Cardiac fibroblast (primary cell): ENCODE results near the gene FLT4.
"Not testable (repeated sequence)": the region's sequence is repeated elsewhere in the genome, so short reads cannot be mapped to it uniquely, and the experiment has no call there.

Source experiments
- DNase-seq, 2 donors: peaks; one replicate each; pipeline versions ENCODE4 v3.0.0 to v3.0.0-alpha.2; 2010; ENCODE audit warnings: low read depth in 2 of 2
- H3K4me3 ChIP-seq, 2 donors: replicated peaks in 1 of 2; 1 replicate in 1 of 2; 2 replicates in 1 of 2; pipeline ENCODE4 v1.5.1; 2011; ENCODE audit warnings: low read depth in 2 of 2, low read length in 2 of 2, mild to moderate bottlenecking in 2 of 2, moderate library complexity in 1 of 2
- TF ChIP-seq, protein P1 (sequence below): IDR thresholded peaks from one replicate; pipeline ENCODE4 v1.5.1; 2011; ENCODE audit warnings: low read depth, mild to moderate bottlenecking, low read length, inconsistent platforms

FLT4 gene

DNA sequence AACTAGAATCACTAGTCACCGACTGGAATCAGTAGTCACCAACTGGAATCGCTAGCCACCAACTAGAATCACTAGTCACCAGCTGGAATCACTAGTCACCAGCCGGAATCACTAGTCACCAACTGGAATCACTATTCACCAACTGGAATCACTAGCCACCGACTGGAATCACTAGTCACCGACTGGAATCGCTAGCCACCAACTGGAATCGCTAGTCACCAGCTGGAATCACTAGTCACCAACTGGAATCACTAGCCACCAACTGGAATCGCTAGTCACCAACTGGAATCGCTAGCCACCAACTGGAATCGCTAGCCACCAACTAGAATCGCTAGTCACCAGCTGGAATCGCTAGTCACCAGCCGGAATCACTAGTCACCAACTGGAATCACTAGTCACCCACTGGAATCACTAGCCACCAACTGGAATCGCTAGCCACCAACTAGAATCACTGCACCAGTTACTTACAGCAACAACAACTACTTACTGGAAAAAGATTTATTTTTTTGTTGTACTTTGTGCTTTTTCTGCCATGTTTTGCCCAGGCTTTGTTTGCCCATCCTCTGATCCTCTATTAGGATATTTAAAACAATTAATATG, 25.7 kb upstream of the FLT4 start:
- TF ChIP-seq, protein P1, sequence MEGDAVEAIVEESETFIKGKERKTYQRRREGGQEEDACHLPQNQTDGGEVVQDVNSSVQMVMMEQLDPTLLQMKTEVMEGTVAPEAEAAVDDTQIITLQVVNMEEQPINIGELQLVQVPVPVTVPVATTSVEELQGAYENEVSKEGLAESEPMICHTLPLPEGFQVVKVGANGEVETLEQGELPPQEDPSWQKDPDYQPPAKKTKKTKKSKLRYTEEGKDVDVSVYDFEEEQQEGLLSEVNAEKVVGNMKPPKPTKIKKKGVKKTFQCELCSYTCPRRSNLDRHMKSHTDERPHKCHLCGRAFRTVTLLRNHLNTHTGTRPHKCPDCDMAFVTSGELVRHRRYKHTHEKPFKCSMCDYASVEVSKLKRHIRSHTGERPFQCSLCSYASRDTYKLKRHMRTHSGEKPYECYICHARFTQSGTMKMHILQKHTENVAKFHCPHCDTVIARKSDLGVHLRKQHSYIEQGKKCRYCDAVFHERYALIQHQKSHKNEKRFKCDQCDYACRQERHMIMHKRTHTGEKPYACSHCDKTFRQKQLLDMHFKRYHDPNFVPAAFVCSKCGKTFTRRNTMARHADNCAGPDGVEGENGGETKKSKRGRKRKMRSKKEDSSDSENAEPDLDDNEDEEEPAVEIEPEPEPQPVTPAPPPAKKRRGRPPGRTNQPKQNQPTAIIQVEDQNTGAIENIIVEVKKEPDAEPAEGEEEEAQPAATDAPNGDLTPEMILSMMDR, result no peak
- DNase-seq, result no peak
- no peak overlapping the region for H3K4me3 ChIP-seq

DNA sequence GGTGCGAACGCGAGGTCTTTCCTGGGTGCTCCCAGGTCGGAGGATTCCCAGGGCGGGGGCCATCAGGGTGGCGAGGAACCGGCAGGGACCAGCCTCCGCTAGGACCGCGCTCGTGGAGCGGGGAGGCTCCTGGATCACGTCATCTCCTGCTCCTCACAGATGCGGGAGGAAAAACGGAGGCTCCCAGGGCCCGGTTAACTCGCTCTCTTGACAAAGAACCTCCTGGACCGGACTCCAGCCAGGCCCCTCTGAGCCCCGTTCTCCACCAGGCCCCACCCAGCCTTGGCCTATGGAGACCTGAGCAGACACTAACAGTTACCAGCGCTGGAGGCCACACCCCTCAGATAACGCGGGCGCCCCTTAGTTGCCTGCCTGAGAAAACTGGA, 24.7 kb upstream of the FLT4 start:
- H3K4me3 ChIP-seq, DNase-seq: not testable (repeated sequence)

- H3K4me3 ChIP-seq, result no peak overlapping the region
- TF ChIP-seq, protein P1, result no peak
- DNase-seq, result no peak
Observed at GRCh38 chr5:180673371-180674089, 24.1 kb upstream of the FLT4 start.

DNA sequence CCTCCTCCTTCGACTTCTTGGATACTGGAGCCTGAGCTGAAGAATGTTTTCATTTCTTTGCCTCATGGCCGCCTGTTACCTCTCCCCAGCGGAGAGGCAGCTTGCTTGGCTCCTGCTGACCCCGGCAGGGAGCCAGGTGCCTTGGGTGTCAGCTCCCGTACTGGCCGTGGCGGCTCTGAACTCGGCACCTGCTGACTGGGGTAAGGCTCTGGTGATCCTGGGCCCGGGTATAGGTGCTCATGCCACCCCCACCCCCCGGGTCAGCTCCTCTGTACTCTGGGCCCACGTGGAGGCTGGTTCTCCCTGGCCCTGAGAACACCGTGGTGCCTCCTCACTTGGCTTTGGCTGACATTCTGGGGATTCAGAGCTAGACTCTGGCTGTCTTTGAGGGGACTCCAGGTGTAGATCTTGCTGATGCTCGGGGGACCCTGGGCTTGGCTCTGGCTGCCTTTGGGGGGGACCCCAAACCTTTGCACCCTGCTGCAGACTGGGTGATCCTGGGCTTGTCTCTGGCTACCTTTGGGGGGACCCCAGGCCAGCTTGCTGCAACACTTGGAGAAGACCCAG, 22.6 kb upstream of the FLT4 start:
- H3K4me3 ChIP-seq, DNase-seq: not testable (repeated sequence)

DNA sequence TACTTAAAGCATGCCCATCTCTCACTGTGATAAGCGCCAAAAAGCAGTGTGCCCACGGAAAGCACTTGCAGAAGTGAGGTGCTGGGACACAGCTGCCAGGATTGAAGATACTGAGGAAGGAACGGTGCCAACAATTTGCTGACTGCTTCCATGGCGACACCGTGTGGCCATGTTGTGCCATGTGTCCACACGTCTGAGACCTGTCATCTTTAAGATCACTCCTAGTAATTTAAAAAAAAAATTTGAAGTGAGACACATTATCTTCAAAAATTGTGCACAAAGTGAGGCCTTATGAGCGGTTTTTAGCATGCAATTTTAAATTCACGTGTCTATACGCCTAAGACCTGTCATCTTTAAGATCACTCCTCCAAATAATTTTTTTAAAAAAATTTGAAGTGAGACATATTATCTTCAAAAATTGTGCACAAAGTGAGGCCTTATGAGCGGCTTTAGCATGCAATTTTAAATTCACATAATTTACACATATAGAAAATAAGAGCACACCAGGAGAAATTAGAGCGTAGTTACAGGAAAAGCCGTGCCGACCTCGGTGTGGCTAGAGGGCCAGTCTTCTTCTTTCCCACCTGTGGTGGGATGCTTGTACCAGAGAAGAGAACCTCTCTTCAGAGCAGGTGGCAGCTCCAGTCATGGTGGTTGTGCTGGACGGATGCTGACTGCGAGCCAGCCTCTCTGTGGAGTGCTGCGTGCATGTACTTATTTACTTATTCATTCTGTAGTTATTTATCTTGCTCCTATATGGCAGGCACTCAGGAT, 21.4 kb upstream of the FLT4 start:
- DNase-seq, result peak; percentile 54 to 59
- peak overlapping the region in 1 of 2 donors; percentile 3 for H3K4me3 ChIP-seq
- TF ChIP-seq, protein P1, result peak; percentile 55

DNA sequence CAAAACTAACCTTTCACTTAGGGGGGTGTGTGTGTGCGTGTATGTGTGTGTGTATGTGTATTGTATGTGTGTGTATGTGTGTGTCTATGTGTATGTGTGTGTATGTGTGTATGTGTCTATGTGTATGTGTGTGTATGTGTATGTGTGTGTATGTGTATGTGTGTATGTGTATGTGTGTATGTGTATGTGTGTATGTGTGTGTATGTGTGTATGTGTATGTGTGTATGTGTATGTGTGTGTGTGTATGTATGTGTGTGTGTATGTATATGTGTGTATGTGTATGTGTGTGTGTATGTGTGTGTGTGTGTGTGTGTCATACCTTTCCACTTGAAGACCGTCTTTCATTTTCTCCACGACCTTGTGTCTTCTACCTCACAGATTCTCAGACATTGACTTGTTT, 20.8 kb upstream of the FLT4 start:
- DNase-seq, result no peak
- TF ChIP-seq, protein P1, result no peak
- H3K4me3 ChIP-seq, result no peak overlapping the region

DNA sequence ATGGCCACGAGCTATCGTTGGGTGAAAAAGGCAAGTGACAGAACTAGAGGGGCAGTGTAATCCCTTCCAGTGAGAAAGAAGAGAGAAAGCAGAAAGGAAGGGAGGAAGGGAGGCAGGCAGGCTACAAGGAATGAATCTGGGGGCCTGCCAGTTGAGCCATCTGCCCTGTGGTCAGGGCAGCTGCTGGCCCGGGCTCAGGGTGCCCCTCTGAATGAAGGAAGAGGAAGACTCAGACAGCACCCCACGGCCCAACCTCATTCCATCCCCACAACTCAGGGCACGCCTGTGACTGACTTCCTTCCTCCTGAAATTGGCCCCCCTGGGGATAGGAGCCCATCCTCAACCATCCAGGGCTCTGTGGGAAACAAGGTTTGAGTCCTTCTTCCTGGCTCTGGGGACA, 20.3 kb upstream of the FLT4 start:
- no peak overlapping the region for H3K4me3 ChIP-seq
- no peak for DNase-seq
- TF ChIP-seq, protein P1, result no peak
